HG03060 (cell line): ENCODE data around the gene ANAPC2.

Experiments used
- ATAC-seq: cut with Tn5 transposase; IDR thresholded peaks from one replicate; pipeline ENCODE4 v1.9.1; 2021; ENCODE audit warnings: low read depth, moderate number of reproducible peaks; ENCODE audit not compliant: unreplicated experiment

ANAPC2 gene

GRCh38 chr9:137188490-137189296 is at the start of gene ANAPC2, which contains the start of gene SSNA1:
TSS of gene ANAPC2 (minus strand) at chr9:137188560. CDS start at chr9:137188532, 28 bp downstream.
TSS of gene SSNA1 (plus strand) at chr9:137188676. CDS start at chr9:137188727, 51 bp downstream.
- ATAC-seq, result peak; percentile 56

GRCh38 chr9:137236936-137237421 is 48.6 kb upstream of the ANAPC2 start:
- no peak for ATAC-seq

- ATAC-seq, result no peak
Observed at GRCh38 chr9:137236238-137236935, 48.0 kb upstream of the ANAPC2 start.

- ATAC-seq, result no peak
Observed at GRCh38 chr9:137235424-137236237, 47.3 kb upstream of the ANAPC2 start.

- no peak for ATAC-seq
Observed at GRCh38 chr9:137234758-137235423, 46.5 kb upstream of the ANAPC2 start.

- ATAC-seq, result no peak
Observed at GRCh38 chr9:137234055-137234697, 45.8 kb upstream of the ANAPC2 start.

- no peak for ATAC-seq
Observed at GRCh38 chr9:137233143-137233980, 45.0 kb upstream of the ANAPC2 start.

- ATAC-seq, result no peak
Observed at GRCh38 chr9:137232510-137232909, 44.1 kb upstream of the ANAPC2 start.

GRCh38 chr9:137232101-137232500 is 43.7 kb upstream of the ANAPC2 start:
- ATAC-seq, result no peak

GRCh38 chr9:137231372-137232039 is 43.1 kb upstream of the ANAPC2 start:
- ATAC-seq, result no peak

- no peak for ATAC-seq
Observed at GRCh38 chr9:137230705-137231371, 42.5 kb upstream of the ANAPC2 start, which contains the start of gene SLC34A3. TSS of gene SLC34A3 (plus strand) at chr9:137230901. CDS start at chr9:137231703, 802 bp downstream.

- no peak for ATAC-seq
Observed at GRCh38 chr9:137229903-137230704, 41.7 kb upstream of the ANAPC2 start.

GRCh38 chr9:137228968-137229896 is 40.9 kb upstream of the ANAPC2 start:
- ATAC-seq, result no peak

GRCh38 chr9:137228506-137228967 is 40.2 kb upstream of the ANAPC2 start:
- ATAC-seq, result no peak

GRCh38 chr9:137227853-137228505 is 39.6 kb upstream of the ANAPC2 start:
- no peak for ATAC-seq
